Type B pancreatic cell (in vitro differentiated cells): ENCODE results near the gene CCDC154. TPM values are rescaled to one million over a fixed set of nuclear protein-coding genes. Genes with fewer than 3 reads are reported as not detected.

Experiments
- DNase-seq: peaks from one replicate; pipeline ENCODE4 v3.0.0; 2021; ENCODE audit warnings: mixed read lengths; ENCODE audit not compliant: unreplicated experiment; ENCODE audit errors: extremely low spot score
- H3K27ac Mint-ChIP-seq: 2 replicates; pipeline ENCODE4 v1.8.0; 2021; ENCODE audit warnings: mild to moderate bottlenecking, mixed read lengths
- H3K27me3 Mint-ChIP-seq: 2 replicates; pipeline ENCODE4 v1.8.0; 2021; ENCODE audit warnings: mixed read lengths
- H3K36me3 Mint-ChIP-seq: 2 replicates; pipeline ENCODE4 v1.8.0; 2021; ENCODE audit warnings: mixed read lengths
- H3K4me1 Mint-ChIP-seq: one replicate; pipeline ENCODE4 v1.8.0; 2021; ENCODE audit warnings: mixed read lengths; ENCODE audit not compliant: unreplicated experiment
- H3K4me3 Mint-ChIP-seq: 2 replicates; pipeline ENCODE4 v1.8.0; 2021; ENCODE audit warnings: mild to moderate bottlenecking, mixed read lengths
- H3K9me3 Mint-ChIP-seq: 2 replicates; pipeline ENCODE4 v1.8.0; 2021; ENCODE audit warnings: mixed read lengths
- long read RNA-seq: library from polyadenylated mRNA; unstranded; transcript quantifications from one replicate; pipeline ENCODE4 v2.0.0, GENCODE V29; 2020
- total RNA-seq: library from RNA; stranded (reverse); gene quantifications from 2 replicates; pipeline ENCODE4 v1.2.1, GENCODE V29; 2021; ENCODE audit warnings: low replicate concordance
- TF ChIP-seq, protein P1 (sequence below): fragments of 200-600 bp; sonication (generic); conservative IDR thresholded peaks from 2 replicates; pipeline ENCODE4 v1.5.0; 2021; ENCODE audit warnings: antibody characterized with exemption, mild to moderate bottlenecking

Gene CCDC154, protein sequence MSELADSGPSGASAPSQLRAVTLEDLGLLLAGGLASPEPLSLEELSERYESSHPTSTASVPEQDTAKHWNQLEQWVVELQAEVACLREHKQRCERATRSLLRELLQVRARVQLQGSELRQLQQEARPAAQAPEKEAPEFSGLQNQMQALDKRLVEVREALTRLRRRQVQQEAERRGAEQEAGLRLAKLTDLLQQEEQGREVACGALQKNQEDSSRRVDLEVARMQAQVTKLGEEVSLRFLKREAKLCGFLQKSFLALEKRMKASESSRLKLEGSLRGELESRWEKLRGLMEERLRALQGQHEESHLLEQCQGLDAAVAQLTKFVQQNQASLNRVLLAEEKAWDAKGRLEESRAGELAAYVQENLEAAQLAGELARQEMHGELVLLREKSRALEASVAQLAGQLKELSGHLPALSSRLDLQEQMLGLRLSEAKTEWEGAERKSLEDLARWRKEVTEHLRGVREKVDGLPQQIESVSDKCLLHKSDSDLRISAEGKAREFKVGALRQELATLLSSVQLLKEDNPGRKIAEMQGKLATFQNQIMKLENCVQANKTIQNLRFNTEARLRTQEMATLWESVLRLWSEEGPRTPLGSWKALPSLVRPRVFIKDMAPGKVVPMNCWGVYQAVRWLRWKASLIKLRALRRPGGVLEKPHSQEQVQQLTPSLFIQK
- total RNA-seq, result 2.2 and 5.0 TPM in 2 replicates
- long read RNA-seq, result 0 reads

DNA sequence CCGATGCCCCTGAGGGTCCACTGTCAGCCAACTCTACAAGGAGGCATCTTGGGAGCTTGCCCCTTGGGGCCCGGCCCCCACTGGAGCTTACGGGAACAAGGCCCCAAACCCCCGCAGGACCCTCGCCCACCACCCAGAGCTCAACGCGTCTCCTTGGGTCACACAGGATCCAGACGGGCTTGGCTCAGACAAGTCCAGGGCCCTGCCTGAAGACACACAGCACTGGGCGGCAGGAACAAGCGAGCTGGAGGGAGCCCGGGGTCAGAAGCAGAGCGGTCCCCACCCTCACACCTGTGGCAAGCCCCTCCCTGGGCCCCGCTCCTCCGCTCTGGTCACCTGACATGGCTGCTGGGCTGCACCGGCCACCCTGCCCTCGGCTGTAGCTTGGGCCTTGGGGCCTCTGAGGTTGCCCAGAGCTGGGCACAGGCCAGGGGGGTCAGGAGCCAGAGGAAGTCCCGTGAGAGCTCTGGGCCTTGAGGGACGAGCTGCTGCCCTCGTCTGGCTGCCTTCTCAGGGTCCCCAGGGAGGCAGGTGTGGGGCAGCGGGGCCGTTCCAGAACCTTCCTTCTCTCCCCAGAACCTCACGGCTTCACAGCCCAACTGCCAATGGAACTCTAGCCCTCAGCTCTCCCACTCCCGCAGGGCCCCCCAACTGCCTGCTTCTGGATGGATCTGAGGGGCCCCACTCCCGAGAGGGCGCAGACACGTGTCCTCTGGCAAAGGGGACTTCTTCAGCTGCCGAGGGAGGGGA, at the start of gene CCDC154:
Gene CCDC154, minus strand, starts transcription at position 577 of the 750 bp plus-strand sequence. Its CDS starts 234 bp downstream, at position 343.
- DNase-seq, result no peak
- no peak within 1 kb of the TSS for H3K27ac Mint-ChIP-seq
- H3K36me3 Mint-ChIP-seq, result no peaks in the 10 kb centered on the region
- no peak within 1 kb of the TSS for H3K4me3 Mint-ChIP-seq
- H3K9me3 Mint-ChIP-seq, result no peaks in the 10 kb centered on the region
- no peaks in the 10 kb centered on the region for H3K27me3 Mint-ChIP-seq
- TF ChIP-seq, protein P1, sequence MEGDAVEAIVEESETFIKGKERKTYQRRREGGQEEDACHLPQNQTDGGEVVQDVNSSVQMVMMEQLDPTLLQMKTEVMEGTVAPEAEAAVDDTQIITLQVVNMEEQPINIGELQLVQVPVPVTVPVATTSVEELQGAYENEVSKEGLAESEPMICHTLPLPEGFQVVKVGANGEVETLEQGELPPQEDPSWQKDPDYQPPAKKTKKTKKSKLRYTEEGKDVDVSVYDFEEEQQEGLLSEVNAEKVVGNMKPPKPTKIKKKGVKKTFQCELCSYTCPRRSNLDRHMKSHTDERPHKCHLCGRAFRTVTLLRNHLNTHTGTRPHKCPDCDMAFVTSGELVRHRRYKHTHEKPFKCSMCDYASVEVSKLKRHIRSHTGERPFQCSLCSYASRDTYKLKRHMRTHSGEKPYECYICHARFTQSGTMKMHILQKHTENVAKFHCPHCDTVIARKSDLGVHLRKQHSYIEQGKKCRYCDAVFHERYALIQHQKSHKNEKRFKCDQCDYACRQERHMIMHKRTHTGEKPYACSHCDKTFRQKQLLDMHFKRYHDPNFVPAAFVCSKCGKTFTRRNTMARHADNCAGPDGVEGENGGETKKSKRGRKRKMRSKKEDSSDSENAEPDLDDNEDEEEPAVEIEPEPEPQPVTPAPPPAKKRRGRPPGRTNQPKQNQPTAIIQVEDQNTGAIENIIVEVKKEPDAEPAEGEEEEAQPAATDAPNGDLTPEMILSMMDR, result no peak
- H3K4me1 Mint-ChIP-seq, result no peaks in the 10 kb centered on the region

DNA sequence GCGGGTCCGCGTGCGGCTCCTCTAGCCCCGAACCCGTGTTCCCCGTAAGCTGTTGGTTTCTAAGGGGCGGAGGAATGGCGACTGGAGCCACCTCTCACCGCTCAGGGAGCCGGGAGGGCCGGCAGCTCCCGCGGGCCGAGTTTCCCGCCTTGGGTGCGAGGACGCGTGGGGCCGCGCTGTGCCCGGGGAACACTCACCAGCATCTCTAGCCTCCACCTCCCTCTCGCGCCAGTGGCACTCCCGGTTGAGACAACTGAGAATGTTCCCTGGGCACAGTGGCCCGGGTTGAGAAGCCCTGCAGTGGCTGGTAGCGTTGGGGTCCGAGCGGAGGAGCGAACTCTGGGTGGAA, 49.4 kb upstream of the CCDC154 start:
- peaks cover 8% of the 10 kb centered on the region for H3K4me1 Mint-ChIP-seq
- peak overlapping the region; percentile 55 for H3K27ac Mint-ChIP-seq
- no peaks in the 10 kb centered on the region for H3K27me3 Mint-ChIP-seq
- TF ChIP-seq, protein P1, result no peak
- peak; percentile 70 for DNase-seq
- H3K36me3 Mint-ChIP-seq, result no peaks in the 10 kb centered on the region
- H3K4me3 Mint-ChIP-seq, result peak overlapping the region; percentile 97
- H3K9me3 Mint-ChIP-seq, result no peaks in the 10 kb centered on the region

DNA sequence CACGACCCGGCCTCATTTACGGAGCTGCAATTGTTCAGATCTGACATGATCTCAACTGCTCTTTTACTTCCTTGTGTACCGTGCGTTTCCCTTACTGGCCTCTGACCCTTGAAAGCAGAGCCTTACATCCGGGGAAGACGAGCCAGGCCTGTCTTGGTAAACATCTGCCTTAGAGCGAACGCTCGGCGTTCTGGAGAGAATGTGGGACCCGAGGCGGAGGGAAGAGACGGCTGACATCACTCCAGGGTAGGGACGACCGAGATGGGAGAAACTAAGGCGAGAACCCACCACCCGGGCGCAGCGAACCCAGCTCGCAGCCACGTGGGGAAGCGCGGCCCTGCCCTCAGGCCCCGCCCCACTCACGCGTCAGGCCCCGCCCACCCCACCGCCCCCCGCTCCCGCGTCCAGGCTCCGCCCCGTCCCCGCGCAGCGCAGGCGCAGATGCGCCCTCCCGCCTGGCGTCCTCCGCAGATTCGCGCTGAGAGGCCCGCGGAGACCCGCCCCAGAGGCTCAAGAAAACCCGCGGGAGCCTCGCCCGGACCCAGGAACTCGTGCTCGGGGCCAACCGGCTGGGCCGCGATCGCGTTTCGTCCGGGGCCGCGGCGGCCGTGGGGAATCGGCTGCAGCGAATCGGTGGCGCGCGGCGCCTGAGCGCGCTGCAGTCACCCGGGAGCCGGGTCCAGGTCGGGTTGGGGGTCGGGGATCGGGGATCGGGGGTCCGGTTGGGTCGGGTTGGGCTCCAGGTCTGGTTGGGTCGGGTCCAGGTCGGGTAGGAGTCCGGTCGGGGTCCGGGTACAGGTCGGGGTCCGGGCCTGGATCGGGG, 48.8 kb upstream of the CCDC154 start, which contains the start of gene TELO2:
Gene TELO2, plus strand, starts transcription at position 438 of the 823 bp plus-strand sequence. CDS start 922 bp downstream, outside the sequence.
- Mint-ChIP-seq H3K4me3 (peak within 1 kb of the TSS; percentile 97), H3K27me3 (peaks cover 3% of the 10 kb centered on the region), H3K27ac (peak within 1 kb of the TSS; percentile 96), H3K9me3 (no peaks in the 10 kb centered on the region), H3K4me1 (peaks cover 8% of the 10 kb centered on the region), H3K36me3 (no peaks in the 10 kb centered on the region)
- TF ChIP-seq, protein P1, result peak; percentile 25
- DNase-seq, result peak; percentile 89

DNA sequence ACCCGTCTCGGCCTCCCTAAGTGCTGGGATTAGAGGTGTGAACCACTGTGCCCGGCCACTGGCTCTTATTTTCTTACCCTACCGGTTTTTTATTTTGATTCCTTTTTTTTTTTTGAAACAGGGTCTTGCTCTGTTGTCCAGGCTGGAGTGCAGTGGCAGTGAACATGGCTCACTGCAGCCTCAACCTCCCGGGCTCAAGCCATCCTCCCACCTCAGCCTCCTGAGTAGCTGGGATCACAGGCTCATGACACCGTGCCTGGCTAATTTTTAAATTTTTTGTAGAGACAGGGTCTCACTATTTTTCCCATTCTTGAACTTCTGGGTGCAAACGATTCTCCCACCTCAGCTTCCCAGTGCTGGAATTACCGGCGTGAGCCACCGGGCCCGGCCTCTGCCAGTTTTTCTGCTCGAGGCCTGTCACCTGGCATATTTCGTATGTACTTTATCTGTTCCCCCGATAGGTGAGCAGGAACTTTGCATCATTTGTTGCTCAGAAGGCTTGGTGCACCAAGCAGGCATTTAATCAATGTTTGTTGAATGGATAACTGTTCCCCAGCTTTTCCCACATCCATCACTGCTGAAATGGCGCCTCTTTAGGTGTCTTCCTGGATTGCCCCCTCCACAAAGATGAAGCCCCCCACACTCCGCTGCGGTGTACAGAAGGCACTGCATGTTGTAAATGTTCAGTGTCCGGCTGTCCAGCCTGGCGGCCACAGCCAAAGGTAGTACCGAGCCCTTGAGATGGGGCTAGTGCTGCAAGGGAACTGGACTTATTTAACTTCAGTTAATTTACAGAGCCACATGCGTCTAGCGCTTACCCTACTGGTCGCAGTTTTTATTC, 47.9 kb upstream of the CCDC154 start:
- Mint-ChIP-seq H3K4me3 (peak overlapping the region; percentile 97), H3K4me1 (peaks cover 8% of the 10 kb centered on the region), H3K36me3 (no peaks in the 10 kb centered on the region), H3K9me3 (no peaks in the 10 kb centered on the region), H3K27me3 (peaks cover 3% of the 10 kb centered on the region), H3K27ac (peak overlapping the region; percentile 96)
- no peak for DNase-seq
- TF ChIP-seq, protein P1, result no peak
